ENCODE measurements around the gene OSR1. TPM values are rescaled to one million over a fixed set of nuclear protein-coding genes. Genes with fewer than 3 reads are reported as not detected.

OSR1 gene
- polyA plus RNA-seq, 3 donors, result not detected

GRCh38 chr2:19331450-19331849 lies 27.0 kb downstream of the OSR1 start:
- Histone ChIP-seq H3K9me3 (replicated peaks in 1 of 2; ENCODE audit: control insufficient read depth in 1 of 2, insufficient read depth in 1 of 2, low read length in 2 of 2) (no peaks in the 10 kb centered on the region), H3K79me2 (ENCODE audit: insufficient read depth, low read length) (no peaks in the 10 kb centered on the region), H3K4me3 (replicated peaks in 1 of 3; ENCODE audit: low read depth in 2 of 3, low read length in 3 of 3) (no peak overlapping the region), H3K36me3 (replicated peaks in 1 of 2; ENCODE audit: control insufficient read depth in 1 of 2, insufficient read depth in 2 of 2, low read length in 2 of 2) (no peaks in the 10 kb centered on the region), H3K27ac (ENCODE audit: low read depth in 1 of 2, low read length in 2 of 2) (no peak overlapping the region), H4K20me1 (ENCODE audit: insufficient read depth, low read length) (no peaks in the 10 kb centered on the region), H3K9ac (ENCODE audit: insufficient read depth, low read length, poor library complexity, severe bottlenecking) (no peak overlapping the region), H3K27me3 (ENCODE audit: control insufficient read depth in 2 of 2, insufficient read depth in 2 of 2, low read length in 2 of 2) (no peaks in the 10 kb centered on the region), H3K4me2 (replicated peaks; ENCODE audit: extremely low read depth, low read length, poor library complexity, severe bottlenecking) (no peak overlapping the region), H3K4me1 (ENCODE audit: control insufficient read depth in 1 of 2, insufficient read depth in 2 of 2, low read length in 2 of 2) (no peaks in the 10 kb centered on the region), H2AFZ (ENCODE audit: insufficient read depth, low read depth, low read length, poor library complexity, severe bottlenecking) (no peak overlapping the region)
- H3K27me3 Mint-ChIP-seq (ENCODE audit: low read depth in 3 of 3), result peaks cover 0 to 4% (median 0%) of the 10 kb centered on the region in 3 donors
- TF ChIP-seq, protein P1, sequence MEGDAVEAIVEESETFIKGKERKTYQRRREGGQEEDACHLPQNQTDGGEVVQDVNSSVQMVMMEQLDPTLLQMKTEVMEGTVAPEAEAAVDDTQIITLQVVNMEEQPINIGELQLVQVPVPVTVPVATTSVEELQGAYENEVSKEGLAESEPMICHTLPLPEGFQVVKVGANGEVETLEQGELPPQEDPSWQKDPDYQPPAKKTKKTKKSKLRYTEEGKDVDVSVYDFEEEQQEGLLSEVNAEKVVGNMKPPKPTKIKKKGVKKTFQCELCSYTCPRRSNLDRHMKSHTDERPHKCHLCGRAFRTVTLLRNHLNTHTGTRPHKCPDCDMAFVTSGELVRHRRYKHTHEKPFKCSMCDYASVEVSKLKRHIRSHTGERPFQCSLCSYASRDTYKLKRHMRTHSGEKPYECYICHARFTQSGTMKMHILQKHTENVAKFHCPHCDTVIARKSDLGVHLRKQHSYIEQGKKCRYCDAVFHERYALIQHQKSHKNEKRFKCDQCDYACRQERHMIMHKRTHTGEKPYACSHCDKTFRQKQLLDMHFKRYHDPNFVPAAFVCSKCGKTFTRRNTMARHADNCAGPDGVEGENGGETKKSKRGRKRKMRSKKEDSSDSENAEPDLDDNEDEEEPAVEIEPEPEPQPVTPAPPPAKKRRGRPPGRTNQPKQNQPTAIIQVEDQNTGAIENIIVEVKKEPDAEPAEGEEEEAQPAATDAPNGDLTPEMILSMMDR (IDR thresholded peaks at IDR 0.05), result no peak
- no peak for DNase-seq
- intact Hi-C loops (cut with micrococcal nuclease), result no loop called here
- peaks cover 0 to 5% of the 10 kb centered on the region in 2 donors for H3K36me3 Mint-ChIP-seq
- H3K9me3 Mint-ChIP-seq, result peaks cover 0 to 5% (median 0%) of the 10 kb centered on the region in 7 donors
- H3K4me3 Mint-ChIP-seq, result no peak overlapping the region
- H3K27ac Mint-ChIP-seq, result no peak overlapping the region
- H3K4me1 Mint-ChIP-seq, result no peaks in the 10 kb centered on the region

GRCh38 chr2:19330436-19330835 lies 28.0 kb downstream of the OSR1 start:
- TF ChIP-seq, protein P1 (IDR thresholded peaks at IDR 0.05), result no peak
- Histone ChIP-seq H3K9me3 (replicated peaks in 1 of 2; ENCODE audit: control insufficient read depth in 1 of 2, insufficient read depth in 1 of 2, low read length in 2 of 2) (no peaks in the 10 kb centered on the region), H4K20me1 (ENCODE audit: insufficient read depth, low read length) (no peaks in the 10 kb centered on the region), H3K27me3 (ENCODE audit: control insufficient read depth in 2 of 2, insufficient read depth in 2 of 2, low read length in 2 of 2) (no peaks in the 10 kb centered on the region), H3K27ac (ENCODE audit: low read depth in 1 of 2, low read length in 2 of 2) (no peak overlapping the region), H3K79me2 (ENCODE audit: insufficient read depth, low read length) (no peaks in the 10 kb centered on the region), H3K36me3 (replicated peaks in 1 of 2; ENCODE audit: control insufficient read depth in 1 of 2, insufficient read depth in 2 of 2, low read length in 2 of 2) (no peaks in the 10 kb centered on the region), H2AFZ (ENCODE audit: insufficient read depth, low read depth, low read length, poor library complexity, severe bottlenecking) (no peak overlapping the region), H3K4me1 (ENCODE audit: control insufficient read depth in 1 of 2, insufficient read depth in 2 of 2, low read length in 2 of 2) (no peaks in the 10 kb centered on the region), H3K4me2 (replicated peaks; ENCODE audit: extremely low read depth, low read length, poor library complexity, severe bottlenecking) (no peak overlapping the region), H3K4me3 (replicated peaks in 1 of 3; ENCODE audit: low read depth in 2 of 3, low read length in 3 of 3) (no peak overlapping the region), H3K9ac (ENCODE audit: insufficient read depth, low read length, poor library complexity, severe bottlenecking) (no peak overlapping the region)
- no peak for DNase-seq
- 88% methylated on average over 3 of the region's 5 CpGs for WGBS (ENCODE audit: insufficient coverage)
- H3K9me3 Mint-ChIP-seq, result peaks cover 0 to 5% (median 0%) of the 10 kb centered on the region in 7 donors
- H3K4me1 Mint-ChIP-seq, result no peaks in the 10 kb centered on the region
- intact Hi-C loops (cut with micrococcal nuclease), result no loop called here
- H3K36me3 Mint-ChIP-seq, result peaks cover 0 to 5% of the 10 kb centered on the region in 2 donors
- no peak overlapping the region for H3K27ac Mint-ChIP-seq
- H3K27me3 Mint-ChIP-seq (ENCODE audit: low read depth in 3 of 3), result peaks cover 0 to 4% (median 0%) of the 10 kb centered on the region in 3 donors
- H3K4me3 Mint-ChIP-seq, result no peak overlapping the region
